NK-92 treated with Interleukin-12 subunit alpha and Interleukin-12 subunit beta, amount 100 ng/mL, for 24 hours (cell line): ENCODE results near the gene FIZ1.
A peak's percentile ranks its signal among the peaks of the same experiment; 100 is the strongest.

Experiments
- DNase-seq: peaks from one replicate; lab custom pipeline; 2025; lab: John Stamatoyannopoulos, UW

FIZ1 gene

DNA sequence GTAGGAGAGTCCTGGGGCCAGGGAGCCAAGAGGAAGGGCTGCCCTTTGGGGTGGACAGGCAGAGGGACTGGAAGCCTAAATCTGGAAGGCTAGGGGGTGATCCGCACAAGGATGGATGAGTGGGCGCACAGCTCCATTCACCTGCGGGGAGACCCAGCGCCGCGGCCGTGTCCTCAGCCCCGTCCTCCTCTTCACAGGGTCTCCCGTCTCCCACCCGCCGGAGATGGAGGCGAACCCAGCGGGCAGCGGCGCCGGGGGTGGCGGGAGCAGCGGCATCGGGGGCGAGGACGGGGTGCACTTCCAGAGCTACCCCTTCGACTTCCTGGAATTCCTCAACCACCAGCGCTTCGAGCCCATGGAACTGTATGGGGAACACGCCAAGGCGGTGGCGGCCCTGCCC, 14.1 kb upstream of the FIZ1 start:
- DNase-seq: no peak

DNA sequence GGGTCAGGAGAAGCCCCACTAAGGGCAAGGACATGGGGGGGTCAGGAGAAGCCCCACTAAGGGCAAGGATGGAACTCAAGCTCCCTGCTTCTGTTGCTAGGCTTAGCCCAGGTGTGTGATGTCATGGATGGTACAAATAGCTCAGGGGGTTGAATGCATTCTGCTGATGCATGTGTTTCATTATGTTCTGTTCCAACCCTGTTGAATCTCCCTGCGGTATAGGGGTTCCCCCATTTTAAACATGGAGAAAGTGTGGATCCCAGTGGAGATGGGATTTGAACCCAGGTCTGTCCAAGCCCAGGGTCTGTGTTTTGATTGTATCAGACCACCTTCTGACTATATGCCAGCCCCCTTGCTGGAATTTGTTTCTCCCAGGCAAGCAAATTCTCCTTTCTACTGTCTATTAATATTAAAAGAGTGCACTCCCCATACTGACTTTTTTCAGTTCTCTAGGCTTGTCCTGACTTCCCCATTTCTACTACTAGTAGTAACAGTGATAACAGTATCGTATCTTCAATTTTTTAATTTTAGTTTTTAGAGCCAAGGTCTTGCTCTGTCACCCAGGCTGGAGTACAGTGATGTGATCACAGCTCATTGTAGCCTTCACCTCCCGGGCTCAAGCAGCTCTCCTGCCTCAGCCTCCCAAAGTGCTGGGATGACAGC, 12.8 kb upstream of the FIZ1 start:
- no peak for DNase-seq

DNA sequence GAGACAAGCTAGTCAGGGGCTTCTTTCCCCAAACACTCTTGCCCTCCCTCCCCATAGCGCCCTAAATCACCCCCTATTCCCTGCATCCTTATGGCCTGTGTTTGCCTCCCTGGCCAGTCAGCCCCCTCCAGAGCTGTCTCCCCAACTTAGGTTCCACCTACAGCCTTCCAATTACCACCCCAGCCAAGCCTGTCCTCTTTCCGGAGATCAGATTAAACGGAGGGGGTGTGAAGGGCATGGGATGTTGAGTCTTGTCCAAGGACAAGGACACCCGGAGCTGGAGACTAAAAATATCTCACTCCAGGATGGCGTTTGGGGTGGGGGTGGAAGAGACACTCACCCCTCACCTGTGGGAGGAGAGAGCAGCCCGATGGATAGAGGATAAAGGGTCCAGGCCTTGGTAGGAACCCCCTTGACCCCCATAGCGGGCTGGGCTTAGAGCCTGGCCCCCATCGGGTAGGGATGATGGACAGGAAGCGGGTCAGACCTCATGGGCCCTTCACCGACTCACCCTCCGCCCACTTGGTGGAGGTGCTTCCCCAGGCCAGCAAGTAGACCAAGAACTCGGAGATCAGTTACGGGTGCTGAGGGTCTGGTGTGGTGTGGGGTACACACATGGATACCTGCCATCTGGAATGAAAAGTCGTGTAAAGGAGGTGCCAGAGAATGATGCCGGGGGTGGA, 12.1 kb upstream of the FIZ1 start:
- no peak for DNase-seq

DNA sequence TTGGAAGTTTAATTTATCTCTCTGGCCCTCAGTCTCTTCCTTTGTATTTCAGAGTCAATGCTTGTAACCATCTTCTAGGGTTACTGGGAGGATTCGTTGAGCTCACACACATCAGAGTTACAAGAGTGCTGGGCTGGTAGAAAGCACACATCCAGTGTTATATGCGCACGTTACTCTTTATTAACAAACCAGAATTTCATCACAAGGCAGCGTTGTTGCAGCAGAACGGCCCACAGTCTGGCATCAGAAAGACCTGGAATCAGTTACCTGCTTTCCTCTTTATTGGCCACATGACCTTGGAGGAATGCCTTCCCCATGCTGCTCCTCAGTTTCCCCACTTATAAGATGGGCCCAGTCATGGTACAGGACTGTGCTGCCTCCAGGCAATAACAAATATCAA, 10.0 kb upstream of the FIZ1 start:
- DNase-seq: no peak

DNA sequence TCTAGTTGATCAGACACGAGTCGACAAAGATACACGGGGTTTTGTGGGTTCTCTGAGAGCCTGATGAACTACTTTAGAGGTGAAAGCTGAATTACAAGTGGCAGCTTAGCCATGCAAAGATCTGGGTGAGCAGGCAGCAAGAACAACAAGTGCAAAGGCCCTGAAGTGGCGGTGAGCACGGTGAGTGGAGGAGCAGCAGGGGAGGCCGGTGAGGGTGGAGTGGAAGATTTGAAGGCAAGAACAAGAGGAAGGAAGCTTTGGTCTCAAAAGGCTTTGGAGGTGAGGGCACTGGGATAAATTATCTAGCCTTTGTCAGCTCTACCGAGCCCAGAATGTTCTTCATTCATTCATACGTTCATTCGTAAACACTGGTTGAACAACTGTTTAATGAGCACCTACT, 7.5 kb upstream of the FIZ1 start:
- no peak for DNase-seq

DNA sequence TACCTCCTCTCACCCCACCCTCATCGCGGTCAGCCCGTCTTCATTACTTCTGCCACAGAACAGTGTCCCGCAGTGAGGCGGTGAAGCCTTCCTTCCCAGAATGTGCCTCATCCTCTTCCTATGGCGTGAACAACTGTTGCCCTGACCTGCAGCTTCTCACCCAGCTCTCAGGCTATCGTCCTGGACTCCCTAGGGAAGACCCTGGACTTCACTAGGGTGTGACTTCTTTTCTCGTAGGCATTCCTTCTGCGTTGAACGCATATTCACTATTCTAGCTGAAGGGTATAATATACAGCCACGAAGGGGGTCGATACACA, 7.1 kb upstream of the FIZ1 start:
- DNase-seq: no peak

DNA sequence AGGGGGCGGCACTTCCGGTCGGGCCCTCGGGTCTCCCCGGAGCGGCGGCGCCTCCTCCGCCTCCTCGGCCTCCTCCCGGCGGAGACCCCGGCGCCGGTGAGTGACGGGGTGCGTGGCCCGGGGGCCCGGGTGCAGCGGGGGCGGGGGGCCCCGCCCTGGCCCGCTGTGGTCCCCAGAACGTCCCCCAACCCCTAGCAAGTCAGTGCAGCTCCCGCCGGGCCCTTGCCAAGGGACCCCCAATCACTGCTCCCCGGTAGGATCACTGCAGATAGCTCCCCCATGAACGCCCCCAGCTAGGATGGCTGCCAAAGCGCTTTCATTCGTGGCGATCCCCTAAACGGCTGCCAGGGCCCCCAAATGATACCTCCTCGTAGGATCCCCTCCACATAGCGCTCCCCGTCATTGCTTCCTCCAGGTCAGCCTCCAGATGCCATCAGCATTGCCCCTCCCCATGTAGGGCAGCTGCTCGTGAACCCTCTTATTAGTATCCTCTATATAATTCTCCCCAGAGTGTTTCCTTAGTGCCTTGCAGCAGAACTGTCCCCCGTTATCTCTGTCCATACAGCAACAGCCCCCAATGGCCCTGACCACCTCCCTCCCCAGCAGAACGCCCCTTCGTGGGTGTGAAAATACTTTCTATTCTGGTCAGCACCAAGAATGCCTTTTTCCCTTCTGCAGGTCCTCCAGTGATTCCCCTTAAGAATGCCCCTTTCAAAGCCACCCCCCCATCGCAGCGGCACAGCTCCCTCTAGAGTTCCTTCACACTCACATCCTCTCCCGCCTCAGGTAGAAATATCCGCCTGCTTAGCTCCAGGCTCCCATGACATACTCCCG, 6.5 kb upstream of the FIZ1 start, which contains the start of gene ZNF865:
Gene ZNF865, plus strand, starts transcription at position 11 of the 834 bp plus-strand sequence. CDS start 7,972 bp downstream, outside the sequence.
- peak; percentile 66 for DNase-seq

DNA sequence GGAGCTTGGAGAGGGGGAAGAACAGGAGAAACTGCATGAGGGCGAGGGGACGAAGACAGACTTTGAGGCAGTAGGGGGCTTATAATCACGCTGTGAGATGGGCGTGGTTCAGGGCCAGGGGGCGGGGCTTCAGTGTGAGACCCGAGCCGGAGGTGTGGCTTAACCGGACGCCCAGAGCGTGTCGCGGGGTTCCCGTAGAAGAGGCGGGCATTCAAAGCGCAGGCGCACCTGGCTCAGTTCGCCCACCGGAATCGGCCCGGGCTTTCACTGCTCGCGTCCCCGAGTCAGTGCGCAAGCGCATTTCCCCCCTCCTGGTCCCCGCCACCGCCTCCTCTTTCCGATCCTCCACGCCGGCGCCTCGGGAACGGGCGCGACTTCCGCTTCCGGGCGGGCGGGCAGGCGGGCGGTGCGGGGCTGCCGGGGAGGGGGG, 5.9 kb upstream of the FIZ1 start:
- peak; percentile 99 for DNase-seq

DNA sequence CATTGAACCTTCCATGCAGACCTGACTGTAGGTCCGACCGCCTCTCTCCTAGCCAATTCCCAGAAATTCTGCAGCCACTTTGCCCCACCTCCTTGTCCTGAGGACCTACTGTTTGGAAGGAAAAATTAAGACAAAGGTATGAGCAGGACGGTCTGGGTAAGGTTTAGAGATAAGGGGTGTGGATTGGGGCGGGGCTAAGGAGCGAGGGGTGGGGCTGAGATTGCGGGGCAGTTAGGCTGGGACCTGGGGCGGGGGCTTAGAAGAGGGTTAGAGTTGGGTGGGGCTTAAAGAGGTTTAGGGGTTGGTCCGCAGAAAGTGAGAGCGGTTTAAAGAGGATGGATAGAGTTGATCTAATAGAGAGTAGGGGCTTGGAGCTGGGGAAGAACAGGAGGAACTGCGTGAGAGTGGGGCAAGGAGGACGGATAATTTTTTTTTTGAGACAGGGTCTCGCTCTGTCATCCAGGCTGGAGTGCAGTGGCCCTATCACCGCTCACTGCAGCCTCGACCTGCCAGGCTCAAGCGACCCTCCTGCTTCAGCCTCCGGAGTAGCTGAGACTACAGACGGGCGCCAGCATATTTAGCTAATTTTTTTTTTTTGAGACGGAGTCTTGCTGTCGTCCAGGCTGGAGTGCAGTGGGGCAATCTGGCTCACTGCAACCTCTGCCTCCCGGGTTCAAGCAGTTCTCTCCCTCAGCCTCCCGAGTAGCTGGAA, 4.4 kb upstream of the FIZ1 start:
- DNase-seq: no peak

DNA sequence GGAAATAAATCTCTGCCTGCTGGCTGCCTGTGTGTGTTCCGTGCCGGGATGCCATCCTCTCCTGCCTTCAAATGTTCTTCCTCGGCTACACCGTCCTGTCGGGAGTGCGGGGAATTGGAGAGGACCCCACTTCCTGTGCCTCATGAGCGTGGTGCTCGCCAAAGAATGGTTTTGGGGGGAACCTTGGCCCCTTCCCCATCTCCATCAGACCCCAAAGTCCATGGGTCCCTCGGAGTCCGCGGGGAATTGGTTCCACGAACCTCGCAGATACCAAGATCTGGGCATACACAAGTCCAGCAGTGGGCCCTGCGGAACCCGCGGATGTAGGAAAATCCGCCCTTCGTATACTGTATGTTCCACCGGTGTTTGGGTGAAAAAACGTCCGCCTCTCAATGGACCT, 3.8 kb upstream of the FIZ1 start:
- DNase-seq: no peak

DNA sequence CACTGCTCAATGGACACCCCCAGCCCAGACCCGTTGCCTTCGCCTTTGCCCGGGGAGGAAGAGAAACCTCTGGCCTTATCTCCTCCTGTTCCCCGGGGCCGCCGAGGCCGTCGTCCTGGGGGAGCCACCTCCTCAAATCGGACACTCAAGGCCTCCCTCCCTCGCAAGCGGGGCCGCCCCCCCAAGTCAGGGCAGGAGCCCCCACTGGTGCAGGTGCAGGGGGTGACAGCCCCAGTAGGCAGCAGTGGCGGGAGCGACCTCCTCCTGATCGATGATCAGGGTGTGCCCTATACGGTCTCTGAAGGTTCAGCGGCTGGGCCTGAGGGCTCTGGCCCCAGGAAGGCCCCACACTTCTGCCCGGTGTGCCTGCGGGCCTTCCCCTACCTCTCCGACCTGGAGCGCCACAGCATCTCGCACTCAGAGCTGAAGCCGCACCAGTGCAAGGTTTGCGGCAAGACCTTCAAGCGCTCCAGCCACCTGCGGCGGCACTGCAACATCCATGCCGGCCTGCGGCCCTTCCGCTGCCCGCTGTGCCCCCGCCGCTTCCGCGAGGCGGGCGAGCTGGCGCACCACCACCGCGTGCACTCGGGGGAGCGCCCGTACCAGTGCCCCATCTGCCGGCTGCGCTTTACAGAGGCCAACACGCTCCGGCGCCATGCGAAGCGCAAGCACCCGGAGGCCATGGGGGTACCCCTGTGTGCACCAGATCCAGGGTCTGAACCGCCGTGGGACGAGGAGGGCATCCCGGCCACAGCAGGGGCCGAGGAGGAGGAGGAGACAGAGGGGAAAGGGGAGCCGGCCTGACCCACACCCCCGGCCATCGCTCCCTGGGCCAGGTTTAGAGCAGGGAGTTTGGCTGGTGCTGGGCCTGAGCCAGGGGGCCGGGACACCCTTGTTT, 3.0 kb upstream of the FIZ1 start:
- no peak for DNase-seq

DNA sequence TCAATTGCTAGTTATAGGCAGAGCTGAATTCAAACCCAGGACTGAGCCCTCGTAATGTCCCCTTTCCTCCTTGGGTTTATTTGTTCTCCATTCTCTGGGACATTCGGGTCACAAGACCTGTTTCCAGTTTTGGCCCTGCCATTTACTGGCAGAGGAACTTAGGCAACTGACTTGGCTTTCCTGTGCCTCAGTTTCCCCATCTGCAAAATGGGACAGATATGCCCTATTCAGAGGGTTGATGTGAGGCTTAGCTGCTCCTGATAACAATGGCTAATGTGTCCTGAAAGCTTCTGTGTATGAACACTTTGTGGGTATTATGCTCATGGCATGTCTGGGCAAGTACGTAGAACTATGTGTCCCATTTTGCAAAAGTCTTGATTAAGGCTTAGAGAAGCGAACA, 1.8 kb upstream of the FIZ1 start:
- DNase-seq: no peak

DNA sequence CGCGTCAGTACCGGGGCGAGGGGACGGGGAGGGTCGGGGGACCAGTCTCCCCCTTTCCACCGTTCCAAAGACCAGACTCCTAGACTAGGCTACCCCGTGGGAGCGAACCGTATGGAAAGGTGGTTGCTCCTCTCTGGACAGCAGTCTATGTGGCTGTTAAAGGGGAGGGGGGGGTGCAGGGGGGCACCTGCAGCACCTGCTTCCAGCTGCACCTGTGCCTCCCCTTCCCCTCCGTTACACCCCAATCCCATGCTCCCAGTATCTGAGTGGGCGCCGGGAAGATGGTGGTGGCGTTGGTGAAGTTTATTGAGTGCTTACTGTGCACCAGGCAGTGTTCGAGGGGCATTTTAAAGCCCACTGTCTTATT, 1.3 kb upstream of the FIZ1 start:
- no peak for DNase-seq

DNA sequence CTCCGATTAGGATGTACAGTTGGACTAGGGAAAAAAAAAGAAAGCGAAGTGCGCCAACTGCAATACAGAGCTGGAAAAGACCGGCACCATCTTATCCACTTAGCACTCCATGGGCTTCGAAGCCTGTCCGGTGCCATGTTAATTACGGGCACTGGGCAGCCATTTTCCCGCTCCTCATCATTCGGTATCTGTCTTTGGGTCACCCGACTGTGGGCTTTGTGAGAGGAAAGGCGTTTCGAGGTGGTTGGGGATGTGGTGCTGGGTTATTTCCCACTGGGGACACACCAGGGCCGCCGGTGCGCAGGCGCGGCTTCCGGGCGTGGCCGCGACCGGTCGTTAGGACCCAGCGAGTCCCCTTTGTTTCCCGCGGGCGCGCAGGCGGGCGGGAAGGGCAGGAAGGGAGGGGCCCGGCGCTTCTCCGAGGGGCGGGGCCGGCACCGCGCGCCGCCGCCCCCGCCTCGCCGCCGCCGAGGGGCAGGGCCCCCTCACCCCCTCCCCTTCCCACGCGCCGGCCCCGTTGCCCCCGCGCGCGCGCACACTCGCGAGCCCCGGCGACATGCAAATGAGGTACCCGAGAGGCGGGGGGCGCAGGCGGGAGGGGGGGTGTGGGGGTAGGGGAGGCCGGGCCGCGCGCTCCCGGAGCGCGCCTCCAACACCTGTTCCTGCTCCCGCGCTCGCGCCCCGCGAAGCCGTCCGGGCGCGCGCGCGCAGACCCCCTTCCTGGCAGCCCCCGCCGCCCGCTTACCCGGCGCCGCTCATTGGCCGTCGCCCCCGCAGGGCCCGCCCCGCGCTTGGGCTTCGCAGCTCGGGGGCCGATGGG, 735 bp upstream of the FIZ1 start, which contains the start of gene ZNF524:
Gene ZNF524, plus strand, starts transcription at position 447 of the 820 bp plus-strand sequence. CDS start 1,825 bp downstream, outside the sequence.
- DNase-seq: peak; percentile 85

DNA sequence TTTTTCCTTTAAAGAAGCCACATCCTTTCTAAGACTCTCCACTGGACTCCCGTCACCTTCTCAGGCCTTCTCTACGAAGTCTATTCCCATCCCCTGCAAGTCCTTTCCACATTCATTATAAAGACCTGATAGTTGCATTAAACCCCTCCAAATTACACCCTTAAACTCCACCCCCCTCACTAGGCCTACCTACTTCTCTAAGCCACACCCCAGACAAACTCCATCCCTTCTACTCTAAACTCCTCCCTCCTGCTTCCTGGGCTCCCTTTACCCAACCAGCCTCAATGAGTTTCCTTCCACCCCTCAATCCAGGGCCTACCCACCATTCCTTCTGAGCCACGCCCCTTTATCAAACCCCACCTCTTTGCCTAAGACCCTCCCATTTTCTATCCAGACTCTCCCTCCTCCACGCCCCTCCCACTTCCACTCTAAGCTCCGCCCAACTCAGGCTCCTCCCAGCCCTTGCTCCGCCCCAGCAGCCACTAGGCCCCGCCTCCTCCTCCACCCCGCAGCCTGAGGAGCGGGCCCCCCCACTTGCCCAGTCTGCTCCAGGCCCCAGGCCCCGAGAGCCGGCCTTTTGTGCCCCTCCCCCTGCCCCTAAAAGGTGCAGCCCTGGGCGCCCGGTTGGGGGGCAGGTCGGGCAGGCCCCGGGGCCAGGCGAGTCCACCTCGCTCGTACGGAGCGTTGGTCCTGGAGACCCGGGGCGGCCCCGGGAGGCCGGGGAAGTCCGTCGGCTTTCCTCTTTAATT, 424 bp downstream of the FIZ1 start:
- peak; percentile 92 for DNase-seq

DNA sequence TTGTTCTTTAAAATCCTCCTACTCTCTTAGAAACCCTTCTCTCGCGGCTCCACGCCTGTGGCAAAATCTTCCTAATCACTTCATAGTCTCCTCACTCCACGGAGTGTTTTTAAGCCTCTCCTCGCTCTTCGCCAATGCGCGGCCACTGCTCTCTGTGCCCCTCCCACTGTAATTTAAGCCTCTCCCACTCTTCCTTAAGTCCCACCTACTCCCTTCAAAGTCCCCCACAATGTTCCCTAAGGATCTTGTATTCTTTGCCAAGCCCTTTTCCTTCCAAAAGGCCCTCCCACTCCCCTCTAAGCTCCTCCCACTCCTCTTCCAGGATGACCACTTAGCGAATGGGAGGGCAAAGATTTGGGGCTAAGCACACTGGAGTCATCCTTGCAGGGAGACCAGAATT, 1.3 kb downstream of the FIZ1 start:
- no peak for DNase-seq

DNA sequence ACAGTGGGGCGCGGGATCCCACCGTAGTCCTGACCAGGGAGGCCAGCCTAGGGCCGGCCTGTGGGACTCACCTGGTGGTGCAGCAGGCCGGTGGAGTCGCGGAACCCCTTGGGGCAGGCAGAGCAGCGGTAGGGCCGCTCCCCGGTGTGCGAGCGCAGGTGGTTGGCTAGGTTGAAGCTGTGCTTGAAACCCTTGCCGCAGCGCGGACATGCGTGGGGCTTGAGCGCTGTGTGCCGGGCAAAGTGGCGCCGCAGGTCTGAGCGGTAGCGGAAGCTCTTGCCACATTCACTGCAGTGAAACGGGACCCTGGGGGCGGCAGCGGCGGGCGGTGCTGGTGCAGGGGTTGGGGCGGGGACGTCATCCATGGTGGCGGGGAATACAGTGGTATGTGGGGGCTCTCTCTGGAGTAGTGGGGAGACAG, 1.8 kb downstream of the FIZ1 start:
- DNase-seq: no peak

DNA sequence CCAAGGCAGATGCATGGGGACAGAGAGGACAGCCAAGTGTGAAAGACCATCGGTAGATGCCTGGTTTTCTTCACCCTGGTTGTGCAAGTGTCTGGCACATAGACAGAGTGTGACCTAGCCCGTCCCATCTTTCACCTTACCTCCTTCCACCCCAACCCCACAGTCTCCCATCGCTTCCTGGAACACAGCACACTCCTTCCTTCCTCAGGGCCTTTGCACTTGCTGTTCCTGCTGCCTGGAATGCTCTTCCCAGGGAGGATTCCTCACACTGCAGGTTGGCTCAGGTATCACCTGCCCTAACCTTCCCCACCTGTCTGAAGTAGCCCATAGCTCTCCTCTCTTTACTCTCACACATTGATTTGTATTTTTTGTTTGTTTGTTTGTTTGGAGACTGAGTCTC, 3.0 kb downstream of the FIZ1 start:
- DNase-seq: no peak

DNA sequence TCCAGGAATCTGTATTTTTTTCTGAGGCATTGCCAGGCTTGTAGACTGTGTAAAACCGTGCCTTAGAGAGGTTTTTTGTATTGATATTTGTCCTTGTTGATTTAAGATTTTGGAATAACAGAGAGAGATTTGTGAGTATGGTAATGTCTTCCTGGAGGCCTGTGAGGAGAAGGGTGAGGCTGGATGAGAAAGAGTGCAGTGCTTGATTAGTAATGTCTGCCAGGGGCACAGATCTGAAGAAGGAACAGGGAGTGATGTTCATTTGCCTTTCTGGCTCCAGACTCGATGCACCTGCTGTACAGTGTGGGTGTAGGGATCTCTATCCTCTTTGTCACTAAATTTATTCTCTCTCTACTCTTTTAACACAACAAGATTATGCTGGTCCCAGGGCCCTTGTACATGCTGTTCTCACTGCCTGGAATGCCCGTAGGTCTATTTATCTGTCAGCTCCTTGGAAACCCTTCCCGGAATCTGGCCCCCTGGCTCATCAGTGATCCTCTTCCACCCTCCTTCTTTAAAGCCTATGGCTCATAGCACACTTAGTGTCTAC, 4.2 kb downstream of the FIZ1 start:
- no peak for DNase-seq
